Stimulated activated CD8-positive, alpha-beta memory T cell treated with anti-CD3 and anti-CD28 coated beads, Interleukin-2, amount 100 ng/mL, for 1 hour (primary cell): ENCODE results near the gene VAPB.

Experiments used
- DNase-seq, 2 donors: peaks; one replicate each; pipeline ENCODE4 v3.0.0-alpha.2; 2020; ENCODE audit warnings: low read depth in 2 of 2

The VAPB gene

GRCh38 chr20:58378704-58379103, 10.3 kb upstream of the VAPB start:
- DNase-seq = no peak

- no peak for DNase-seq
These were observed 7.4 kb upstream of the VAPB start for GRCh38 chr20:58381627-58382026.

- no peak for DNase-seq
These were observed 6.9 kb upstream of the VAPB start for GRCh38 chr20:58382096-58382495.

- no peak for DNase-seq
These were observed 4.2 kb upstream of the VAPB start for GRCh38 chr20:58384821-58385220.

DNA sequence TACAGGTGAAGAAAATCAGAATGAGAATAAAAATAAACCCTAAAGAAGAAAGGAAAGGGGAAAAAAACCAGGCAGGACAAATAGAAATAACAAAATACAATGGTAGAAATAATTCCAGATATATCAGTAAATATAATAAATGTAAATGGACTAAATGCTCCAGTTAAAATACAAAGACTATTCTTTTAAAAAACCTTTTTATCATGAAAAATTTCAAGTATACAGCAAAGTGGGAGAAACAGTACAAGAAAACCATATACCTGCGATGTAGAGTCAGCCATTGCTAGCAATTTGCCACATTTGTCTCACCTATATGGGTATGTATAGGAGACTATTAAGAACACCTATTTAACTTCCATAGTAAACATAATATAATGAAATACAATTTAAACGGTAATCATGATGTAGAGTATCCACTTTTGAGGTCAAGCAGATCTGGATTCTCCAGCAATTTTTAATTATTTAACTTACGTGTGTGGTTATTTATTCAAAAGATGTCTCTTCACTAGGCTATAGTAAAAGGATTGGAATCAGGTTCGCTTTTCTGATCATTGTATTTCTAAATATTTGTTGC, 914 bp upstream of the VAPB start:
- DNase-seq = no peak

GRCh38 chr20:58389324-58389967, 417 bp downstream of the VAPB start:
- no peak for DNase-seq

- no peak for DNase-seq
These were observed 1.1 kb downstream of the VAPB start for GRCh38 chr20:58389968-58390658.

DNA sequence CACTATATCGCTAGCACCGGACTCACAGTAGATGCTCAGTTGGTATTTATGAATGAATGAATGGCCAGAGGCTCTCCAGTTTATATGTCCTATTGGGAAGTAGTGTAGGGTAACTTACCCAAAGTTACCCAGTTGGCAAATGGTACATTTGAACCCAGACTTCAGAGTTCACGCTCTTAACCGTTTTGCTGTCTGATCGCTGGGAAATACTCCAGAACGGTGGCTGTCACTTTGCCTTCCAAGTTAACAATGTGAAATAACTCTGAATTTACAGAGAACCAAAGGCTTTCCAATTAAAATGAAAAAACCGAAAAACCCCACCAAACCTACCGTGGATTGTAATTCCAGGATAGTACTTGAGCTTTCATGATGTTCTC, 1.6 kb downstream of the VAPB start:
- no peak for DNase-seq

DNA sequence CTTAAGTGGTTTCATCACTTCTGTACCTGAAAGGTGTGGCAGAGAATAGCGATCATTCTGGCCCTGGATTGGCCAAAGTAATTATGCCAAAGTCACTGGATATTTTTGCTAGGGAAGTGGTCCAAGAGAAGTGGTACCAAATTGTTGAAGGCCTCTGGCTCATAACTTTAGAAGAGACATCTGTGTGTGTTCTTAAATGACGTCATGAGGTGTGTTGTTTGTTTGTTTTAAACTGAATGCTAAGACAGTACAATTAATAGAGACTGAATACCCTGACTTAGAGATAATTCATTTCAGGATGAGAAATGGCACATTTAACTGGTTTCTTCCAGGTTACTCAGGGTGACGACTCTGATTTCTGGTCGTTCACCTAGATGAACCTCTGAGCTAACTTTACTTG, 3.3 kb downstream of the VAPB start:
- DNase-seq = no peak

DNA sequence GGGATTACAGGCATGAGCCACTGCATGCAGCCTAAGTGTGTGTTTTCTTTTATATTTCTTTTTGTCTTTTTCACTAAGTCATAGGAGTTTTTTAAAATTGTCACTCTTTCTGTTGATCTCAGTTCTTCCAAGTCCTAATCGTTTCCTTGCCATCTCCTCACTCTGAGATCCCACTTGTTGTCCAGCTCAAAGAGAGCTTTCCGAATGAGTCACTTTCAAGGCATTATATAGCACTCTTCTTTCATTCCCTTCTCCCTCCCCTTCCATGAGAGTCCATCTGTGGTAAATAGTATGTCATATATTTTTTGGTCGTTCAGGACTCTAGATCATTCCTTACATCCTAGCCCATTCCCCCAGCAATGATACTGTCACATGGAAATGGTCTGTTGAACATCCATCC, 4.3 kb downstream of the VAPB start:
- DNase-seq = no peak

- no peak for DNase-seq
These were observed 5.8 kb downstream of the VAPB start for GRCh38 chr20:58394801-58395200.

DNA sequence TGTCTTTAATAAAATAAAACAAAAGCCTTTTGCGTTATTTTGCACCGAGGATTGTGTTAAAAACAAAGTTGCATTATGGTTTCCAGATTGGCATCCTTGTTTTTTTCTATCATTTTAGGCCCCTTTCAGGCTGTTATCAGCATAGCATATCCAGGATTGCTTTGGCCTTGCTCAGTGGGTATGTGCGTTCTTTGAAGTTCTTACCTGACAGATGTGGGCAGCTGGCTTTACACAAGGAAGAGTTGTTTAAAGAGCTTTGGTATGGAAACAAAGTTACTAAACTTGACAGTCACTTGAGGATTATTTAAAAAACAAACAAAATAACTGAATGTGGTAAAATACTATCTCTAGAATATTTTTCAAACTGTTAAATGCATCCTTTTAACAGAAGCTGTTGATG, 6.6 kb downstream of the VAPB start:
- no peak for DNase-seq

GRCh38 chr20:58397429-58397828, 8.4 kb downstream of the VAPB start:
- no peak for DNase-seq

- no peak for DNase-seq
These were observed 9.2 kb downstream of the VAPB start for GRCh38 chr20:58398254-58398653.

DNA sequence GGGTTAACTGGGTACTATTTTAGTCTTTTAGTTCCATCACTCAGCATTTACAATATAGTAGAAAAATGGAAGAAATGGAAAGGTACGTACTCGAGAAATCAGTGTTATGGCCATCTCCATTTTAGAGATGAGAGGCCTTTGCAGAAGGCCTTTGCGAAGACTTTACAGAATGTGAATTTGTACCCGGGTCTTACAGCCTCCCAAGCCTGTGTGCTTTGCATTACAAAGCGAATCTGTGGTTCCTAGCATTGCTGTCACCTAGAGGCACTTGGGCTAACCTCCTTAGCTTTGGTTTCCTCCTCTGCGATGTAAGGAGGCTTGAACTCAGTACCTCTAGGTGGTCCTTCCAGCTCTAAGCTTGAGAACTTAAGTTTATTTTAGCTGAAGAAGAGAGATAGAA, 10.9 kb downstream of the VAPB start:
- DNase-seq = no peak

- DNase-seq = no peak
These were observed 12.1 kb downstream of the VAPB start for GRCh38 chr20:58401162-58401561.

- DNase-seq = no peak
These were observed 13.3 kb downstream of the VAPB start for GRCh38 chr20:58402305-58402704.

GRCh38 chr20:58402827-58403226, 13.8 kb downstream of the VAPB start:
- no peak for DNase-seq

- no peak for DNase-seq
These were observed 14.2 kb downstream of the VAPB start for GRCh38 chr20:58403272-58403671.

- no peak for DNase-seq
These were observed 16.7 kb downstream of the VAPB start for GRCh38 chr20:58405504-58406291.

GRCh38 chr20:58406422-58407001, 17.5 kb downstream of the VAPB start:
- no peak for DNase-seq

DNA sequence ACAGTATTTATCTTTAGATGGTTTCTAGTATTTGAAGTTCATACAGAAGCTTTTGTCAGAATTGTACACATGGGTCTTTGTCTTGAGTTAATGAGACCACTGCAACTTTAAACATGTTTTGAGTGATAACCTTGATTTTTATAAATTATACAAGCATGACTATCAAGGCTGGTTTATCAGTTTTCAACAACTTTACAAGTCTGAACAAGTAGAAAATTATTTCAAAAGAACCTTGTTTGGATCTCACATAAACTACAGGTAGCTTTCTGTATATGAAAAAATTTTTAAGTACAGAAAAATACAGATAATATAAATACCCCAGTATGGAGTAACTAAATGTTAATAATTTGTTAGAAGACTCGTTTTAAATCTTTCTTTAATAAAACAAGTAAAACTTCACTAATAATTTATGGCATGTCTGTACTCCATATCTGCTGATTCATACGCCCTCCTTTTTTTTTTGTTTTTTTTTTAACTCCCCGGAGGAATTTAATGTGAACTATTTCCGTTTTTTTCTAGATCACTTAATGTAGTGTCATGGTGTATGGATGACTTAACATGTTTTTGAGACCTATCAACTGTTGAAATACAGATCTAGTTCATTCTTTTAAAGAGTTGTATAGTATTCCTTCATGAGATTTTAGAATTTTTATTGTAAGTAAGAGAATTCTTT, 18.3 kb downstream of the VAPB start:
- no peak for DNase-seq
